Muscle layer of colon (tissue), 2 donors: Measurements from ENCODE around the gene ZNF614.
A peak's percentile ranks its signal among the peaks of the same experiment; 100 is the strongest.
"Not testable (repeated sequence)": the region's sequence is repeated elsewhere in the genome, so short reads cannot be mapped to it uniquely, and the experiment has no call there.

Experiments
- H3K27ac ChIP-seq: one replicate; pipeline ENCODE4 v1.7.0; 2013; ENCODE audit warnings: low read depth, mild to moderate bottlenecking, low read length, moderate library complexity
- H3K27me3 ChIP-seq, 2 donors: one replicate each; pipeline ENCODE4 v1.7.0; 2013; ENCODE audit warnings: low read length in 2 of 2, mild to moderate bottlenecking in 2 of 2; ENCODE audit not compliant: insufficient read depth in 2 of 2, control insufficient read depth in 1 of 2
- H3K36me3 ChIP-seq: one replicate; pipeline ENCODE4 v1.7.0; 2013; ENCODE audit warnings: mild to moderate bottlenecking, low read length; ENCODE audit not compliant: insufficient read depth
- H3K4me1 ChIP-seq: one replicate; pipeline ENCODE4 v1.7.0; 2013; ENCODE audit warnings: mild to moderate bottlenecking, low read length; ENCODE audit not compliant: insufficient read depth
- H3K4me3 ChIP-seq, 2 donors: one replicate each; pipeline ENCODE4 v1.7.0; 2013; ENCODE audit warnings: low read length in 2 of 2, low read depth in 1 of 2, mild to moderate bottlenecking in 1 of 2, moderate library complexity in 1 of 2
- H3K9ac ChIP-seq: one replicate; pipeline ENCODE4 v1.7.0; 2013; ENCODE audit warnings: low read length
- H3K9me3 ChIP-seq: one replicate; pipeline ENCODE4 v1.7.0; 2013; ENCODE audit warnings: mild to moderate bottlenecking, low read length
- donor health status: abdominal sarcoma.
- donor health status: Adenocarcinoma of cecum.

Gene ZNF614

DNA sequence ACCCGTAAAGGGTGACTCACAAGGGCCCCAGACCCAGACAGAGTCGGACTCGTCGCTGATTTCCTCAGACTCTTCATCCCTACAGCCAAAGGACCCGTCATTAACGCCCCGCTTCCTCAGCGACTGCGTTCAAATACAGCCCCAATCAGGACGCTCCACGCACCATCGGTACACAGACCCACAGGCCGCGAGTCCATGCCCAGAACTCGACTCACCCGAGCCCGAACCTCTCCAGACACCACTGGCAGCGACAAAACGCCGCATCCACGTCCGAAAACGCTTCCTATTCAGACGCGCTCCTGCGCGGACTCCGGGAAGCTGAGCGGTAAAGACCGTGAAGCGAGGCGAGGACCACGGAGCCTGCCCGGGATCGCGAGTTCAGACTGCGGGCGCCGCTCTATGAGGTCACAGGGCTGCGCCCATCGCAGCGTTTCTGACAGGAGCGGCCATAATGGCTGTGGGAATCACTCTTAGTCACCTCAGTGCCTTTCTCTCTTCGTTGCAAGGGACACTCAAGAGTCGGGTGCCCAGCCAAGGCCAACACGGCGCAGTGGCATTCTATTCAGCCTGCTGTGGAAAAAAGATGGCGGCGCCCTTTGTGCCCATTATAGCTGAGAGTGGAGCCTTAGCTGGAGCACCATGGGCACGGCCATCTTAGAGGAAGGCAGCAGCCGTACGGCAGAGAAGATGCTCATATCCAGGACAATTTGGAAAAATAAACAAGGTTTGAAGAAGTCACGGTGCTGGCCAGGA is at the start of gene ZNF614:
Gene ZNF614, minus strand, starts transcription at position 353 of the 753 bp plus-strand sequence. CDS start 2,634 bp downstream, outside the sequence.
- peak within 1 kb of the TSS; percentile 43 for H3K27ac ChIP-seq
- peak within 1 kb of the TSS; percentile 83 to 85 for H3K4me3 ChIP-seq
- peak within 1 kb of the TSS; percentile 79 for H3K9ac ChIP-seq
- H3K27me3 ChIP-seq = no peaks in the 10 kb centered on the region
- H3K9me3 ChIP-seq = peaks cover 27% of the 10 kb centered on the region
- peaks cover 24% of the 10 kb centered on the region for H3K36me3 ChIP-seq
- H3K4me1 ChIP-seq = peaks cover 6% of the 10 kb centered on the region

DNA sequence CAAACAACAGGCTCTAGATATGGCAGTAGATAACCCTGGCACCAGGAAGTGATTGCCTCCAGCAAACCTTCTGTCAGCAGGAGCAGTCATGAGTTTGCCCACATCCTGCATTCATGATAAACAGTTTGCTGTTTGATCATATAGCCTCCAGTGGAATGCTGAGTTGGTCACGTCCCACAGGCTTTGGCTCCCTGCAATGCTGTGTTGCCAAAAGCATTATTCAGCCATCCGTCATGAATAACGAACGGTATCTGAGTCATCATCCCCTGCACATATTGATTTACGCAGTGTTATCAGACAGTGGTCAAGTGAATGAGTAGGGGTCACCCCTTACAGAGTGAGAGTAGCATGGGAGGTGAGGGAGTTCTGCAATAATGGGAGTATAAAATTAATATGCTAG is 42.3 kb upstream of the ZNF614 start:
- H3K27ac ChIP-seq = no peak overlapping the region
- no peak overlapping the region for H3K4me3 ChIP-seq
- no peak overlapping the region for H3K9ac ChIP-seq
- H3K9me3 ChIP-seq = peaks cover 43% of the 10 kb centered on the region
- H3K4me1 ChIP-seq = no peaks in the 10 kb centered on the region
- H3K27me3 ChIP-seq = no peaks in the 10 kb centered on the region
- H3K36me3 ChIP-seq = peaks cover 60% of the 10 kb centered on the region

DNA sequence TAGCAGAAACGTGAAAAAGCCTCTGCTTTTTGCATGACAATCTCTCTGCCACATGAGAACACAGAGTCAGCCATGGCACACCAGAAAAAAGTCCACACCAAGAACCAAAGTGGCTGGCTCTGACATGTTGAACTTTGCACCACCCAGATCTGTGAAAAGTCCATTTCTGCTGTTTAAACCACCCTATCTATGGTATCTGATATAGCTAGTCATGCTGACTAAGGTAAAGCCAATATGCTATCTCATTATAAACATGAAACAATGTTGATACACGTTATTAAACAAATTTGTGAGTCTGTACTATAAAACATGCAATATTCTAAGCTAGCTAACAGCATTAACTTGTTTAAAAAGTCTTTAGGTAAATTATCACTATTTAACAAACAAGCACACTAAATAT is 41.5 kb upstream of the ZNF614 start:
- Histone ChIP-seq H3K4me1 (no peaks in the 10 kb centered on the region), H3K9ac (no peak overlapping the region), H3K27me3 (no peaks in the 10 kb centered on the region), H3K9me3 (peaks cover 46% of the 10 kb centered on the region), H3K4me3 (no peak overlapping the region), H3K36me3 (peaks cover 55% of the 10 kb centered on the region), H3K27ac (no peak overlapping the region)

DNA sequence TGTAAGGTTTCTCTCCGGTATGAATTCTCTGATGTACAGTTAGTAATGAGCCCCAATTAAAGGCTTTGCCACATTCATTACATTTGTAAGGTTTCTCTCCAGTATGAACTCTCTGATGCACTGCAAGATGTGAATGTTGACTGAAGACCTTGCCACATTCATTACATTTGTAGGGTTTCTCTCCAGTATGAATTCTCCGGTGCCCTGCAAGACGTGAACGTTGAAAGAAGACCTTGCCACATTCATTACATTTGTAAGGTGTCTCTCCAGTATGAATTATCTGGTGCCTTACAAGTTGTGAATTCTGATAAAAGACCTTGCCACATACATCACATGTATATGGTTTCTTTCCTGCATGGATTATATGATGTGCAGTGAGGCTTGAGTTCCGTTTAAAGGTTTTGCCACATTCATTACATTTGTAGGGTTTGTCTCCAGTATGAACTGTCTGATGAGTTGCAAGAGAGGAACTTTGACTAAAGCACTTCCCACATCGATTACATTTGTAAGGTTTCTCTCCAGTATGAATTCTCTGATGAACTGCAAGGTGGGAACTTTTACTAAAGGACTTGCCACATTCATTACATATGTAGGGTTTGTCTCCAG is 38.2 kb upstream of the ZNF614 start:
- no peak overlapping the region for H3K9ac ChIP-seq
- H3K4me3 ChIP-seq = peak overlapping the region; percentile 14 to 17
- peaks cover 58% of the 10 kb centered on the region for H3K36me3 ChIP-seq
- H3K27ac ChIP-seq = no peak overlapping the region
- peaks cover 51% of the 10 kb centered on the region for H3K9me3 ChIP-seq
- H3K4me1 ChIP-seq = no peaks in the 10 kb centered on the region
- H3K27me3 ChIP-seq = no peaks in the 10 kb centered on the region

DNA sequence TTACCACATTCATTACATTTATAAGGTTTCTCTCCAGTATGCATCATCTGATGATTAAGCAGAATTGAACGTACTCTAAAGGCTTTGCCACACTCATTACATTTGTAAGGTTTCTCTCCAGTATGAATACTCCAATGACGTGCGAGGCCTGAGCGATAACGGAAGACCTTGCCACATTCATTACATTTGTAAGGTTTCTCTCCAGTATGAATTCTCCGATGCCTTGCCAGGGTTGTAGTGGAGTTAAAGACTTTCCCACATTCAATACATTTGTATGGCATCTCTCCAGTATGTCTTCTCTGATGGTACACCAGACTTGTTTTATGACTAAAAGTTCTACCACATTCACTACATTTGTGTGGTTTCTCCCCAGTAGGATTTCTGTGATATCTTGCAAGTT is 37.2 kb upstream of the ZNF614 start:
- peaks cover 48% of the 10 kb centered on the region for H3K36me3 ChIP-seq
- H3K27me3 ChIP-seq = no peaks in the 10 kb centered on the region
- no peaks in the 10 kb centered on the region for H3K4me1 ChIP-seq
- H3K4me3 ChIP-seq = peak overlapping the region in 1 of 2 donors; percentile 6
- H3K9ac ChIP-seq = no peak overlapping the region
- H3K9me3 ChIP-seq = peaks cover 55% of the 10 kb centered on the region
- H3K27ac ChIP-seq = no peak overlapping the region

DNA sequence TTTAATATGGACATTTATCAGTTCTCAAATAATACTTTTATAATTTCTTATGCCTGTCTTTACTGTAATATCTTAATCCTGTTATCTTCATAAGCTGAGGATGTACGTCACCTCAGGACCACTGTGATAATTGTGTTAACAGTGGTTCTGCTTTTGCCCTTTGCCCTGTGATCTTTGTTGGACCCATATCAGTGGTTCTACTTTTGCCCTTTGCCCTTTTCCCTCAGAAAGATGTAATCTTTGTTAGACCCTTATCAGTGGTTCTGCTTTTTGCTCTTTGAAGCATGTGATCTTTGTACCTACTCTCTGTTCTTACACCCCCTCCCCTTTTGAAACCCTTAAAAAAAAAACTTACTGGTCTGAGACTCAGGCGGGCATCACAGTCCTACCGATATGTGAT is 28.3 kb upstream of the ZNF614 start:
- H3K9ac ChIP-seq, H3K4me3 ChIP-seq, H3K4me1 ChIP-seq, H3K27ac ChIP-seq, H3K27me3 ChIP-seq, H3K36me3 ChIP-seq: not testable (repeated sequence)
- peaks cover 15% of the 10 kb centered on the region for H3K9me3 ChIP-seq

DNA sequence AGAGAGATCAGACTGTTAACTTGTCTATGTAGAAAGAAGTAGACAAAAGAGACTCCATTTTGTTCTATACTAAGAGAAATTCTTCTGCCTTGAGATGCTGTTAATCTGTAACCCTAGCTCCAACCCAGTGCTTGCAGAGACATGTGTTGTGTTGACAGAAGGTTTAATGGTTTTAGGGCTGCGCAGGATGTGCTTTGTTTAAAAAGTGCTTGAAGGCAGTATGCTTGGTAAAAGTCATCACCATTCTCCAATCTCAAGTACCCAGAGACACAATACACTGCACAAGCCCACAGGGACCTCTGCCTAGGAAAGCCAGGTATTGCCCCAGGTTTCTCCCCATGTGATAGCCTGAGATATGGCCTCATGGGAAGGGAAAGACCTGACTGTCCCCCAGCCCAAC is 23.6 kb upstream of the ZNF614 start:
- not testable (repeated sequence) for H3K9ac ChIP-seq, H3K36me3 ChIP-seq, H3K27me3 ChIP-seq, H3K27ac ChIP-seq, H3K4me1 ChIP-seq, H3K4me3 ChIP-seq, H3K9me3 ChIP-seq

GRCh38 chr19:52048555-52049501 is 20.6 kb upstream of the ZNF614 start, which contains the start of gene ZNF432:
ZNF432 (minus strand) TSS chr19:52048838; CDS start chr19:52046868, 1,970 bp downstream.
- H3K9ac ChIP-seq = peak within 1 kb of the TSS; percentile 95
- H3K4me3 ChIP-seq = peak within 1 kb of the TSS; percentile 41 to 94
- no peaks in the 10 kb centered on the region for H3K4me1 ChIP-seq
- no peaks in the 10 kb centered on the region for H3K27me3 ChIP-seq
- peak within 1 kb of the TSS; percentile 75 for H3K27ac ChIP-seq
- peaks cover 12% of the 10 kb centered on the region for H3K9me3 ChIP-seq
- peaks cover 21% of the 10 kb centered on the region for H3K36me3 ChIP-seq

DNA sequence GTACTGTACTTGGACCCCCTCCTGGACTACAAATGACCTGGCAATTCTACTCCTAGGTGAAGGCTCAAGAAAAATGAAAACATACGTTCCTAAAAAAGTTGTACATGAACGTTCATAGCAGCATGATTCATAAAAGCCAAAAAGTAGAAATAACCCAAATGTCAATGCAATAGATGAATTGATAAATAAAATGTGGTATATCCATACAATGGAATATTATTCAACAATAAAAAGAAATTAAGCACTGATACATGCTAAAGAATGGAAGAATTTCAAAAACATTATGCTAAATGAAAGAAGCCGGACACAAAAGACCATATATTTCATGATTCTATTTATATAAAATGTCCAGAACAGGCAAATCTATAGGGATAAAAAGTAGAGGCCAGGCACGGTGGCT is 11.0 kb upstream of the ZNF614 start:
- Histone ChIP-seq H3K4me1 (no peaks in the 10 kb centered on the region), H3K27ac (no peak overlapping the region), H3K4me3 (no peak overlapping the region), H3K36me3 (peaks cover 77% of the 10 kb centered on the region), H3K9me3 (peaks cover 43% of the 10 kb centered on the region), H3K27me3 (no peaks in the 10 kb centered on the region), H3K9ac (no peak overlapping the region)

GRCh38 chr19:52034051-52034728 is 6.0 kb upstream of the ZNF614 start:
- Histone ChIP-seq H3K9ac (no peak overlapping the region), H3K4me1 (no peaks in the 10 kb centered on the region), H3K27ac (no peak overlapping the region), H3K27me3 (no peaks in the 10 kb centered on the region), H3K4me3 (peak overlapping the region; percentile 14 to 42), H3K9me3 (peaks cover 67% of the 10 kb centered on the region), H3K36me3 (peaks cover 55% of the 10 kb centered on the region)

- Histone ChIP-seq H3K9ac (peak overlapping the region; percentile 79), H3K4me3 (peak overlapping the region; percentile 83 to 85), H3K36me3 (peaks cover 21% of the 10 kb centered on the region), H3K27me3 (no peaks in the 10 kb centered on the region), H3K9me3 (peaks cover 29% of the 10 kb centered on the region), H3K4me1 (peaks cover 6% of the 10 kb centered on the region), H3K27ac (peak overlapping the region; percentile 43)
Measured at GRCh38 chr19:52028780-52029123, 573 bp upstream of the ZNF614 start.
